ENCODE data around the gene GZMB. TPM values are rescaled to one million over a fixed set of nuclear protein-coding genes. Genes with fewer than 3 reads are reported as not detected.

The GZMB gene
- total and polyA plus RNA-seq, 2 of the 13 experiments (the other 11 are each of a cell fraction or from before 2014, with no cell fraction given) = 0.12 TPM; not detected in 1

DNA sequence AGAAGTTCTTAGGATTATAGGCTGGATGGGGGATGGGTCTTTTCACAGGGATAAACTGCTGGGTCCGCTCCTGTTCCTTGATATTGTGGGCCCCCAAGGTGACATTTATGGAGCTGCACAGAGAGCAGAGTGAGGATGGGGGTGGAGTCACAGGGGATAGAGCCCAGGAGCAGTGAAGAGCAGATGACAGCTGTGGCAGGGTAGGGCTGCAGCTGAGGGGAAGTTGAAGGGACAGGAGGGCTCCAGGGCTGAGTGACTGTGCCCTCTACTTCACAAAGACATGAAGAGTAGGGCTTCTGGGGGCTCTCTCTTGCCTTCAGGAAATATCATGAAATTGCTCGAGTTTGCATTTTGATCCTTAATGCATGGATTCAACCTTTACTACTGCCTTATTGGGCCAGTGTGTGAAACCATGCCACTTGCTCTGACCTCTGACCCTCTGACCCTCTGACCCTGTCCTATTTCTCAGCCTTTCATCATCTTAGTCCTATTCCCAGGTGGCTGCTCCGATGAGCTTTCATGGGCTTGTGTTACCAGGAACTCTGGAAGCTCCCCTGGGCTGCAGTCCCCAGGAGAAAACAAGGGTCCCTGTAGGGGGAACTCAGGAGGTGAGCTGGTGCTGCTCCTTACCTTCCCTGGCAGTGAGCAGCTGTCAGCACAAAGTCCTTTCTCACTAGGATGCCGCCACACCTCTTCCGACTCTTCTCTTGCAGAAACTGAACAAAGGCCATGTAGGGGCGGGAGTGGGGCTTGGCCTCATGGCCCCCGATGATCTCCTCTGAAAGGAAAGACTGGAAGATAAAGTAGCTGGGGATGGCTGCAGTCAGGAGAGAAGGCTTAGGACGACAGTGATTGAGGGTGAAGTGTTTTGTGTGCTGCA lies 26.1 kb downstream of the GZMB start:
- H3K4me1 ChIP-seq (ENCODE audit: insufficient read depth, low read length) = peaks cover 7% of the 10 kb centered on the region; the same call in 1 of the 2 replicates
- ATAC-seq = peak; percentile 15
- TF ChIP-seq NR2F1 (CRISPR knock-in tag; IDR thresholded peaks at IDR 0.05) (peak in 1 of 2 experiments; percentile 73; a peak in 1 of 4 replicates), MLX (CRISPR knock-in tag; IDR thresholded peaks at IDR 0.05) (no peak), CEBPB (IDR thresholded peaks at IDR 0.05; ENCODE audit: borderline replicate concordance, low read depth, low read length) (peak; percentile 2; the same call in 1 of the 2 replicates), RAD51 (IDR thresholded peaks at IDR 0.05; ENCODE audit: borderline replicate concordance) (no peak), TEAD3 (CRISPR knock-in tag; optimal IDR thresholded peaks at IDR 0.05; ENCODE audit: borderline replicate concordance) (no peak), ZNF274 (CRISPR knock-in tag; IDR thresholded peaks at IDR 0.05) (no peak), ZNF567 (CRISPR knock-in tag; IDR thresholded peaks at IDR 0.05; ENCODE audit: borderline replicate concordance) (no peak), HNF4A (CRISPR knock-in tag; IDR thresholded peaks at IDR 0.05) (peak; percentile 48; the same call in 1 of the 2 replicates), ZNF225 (CRISPR knock-in tag; IDR thresholded peaks at IDR 0.05) (no peak), NR2F6 (IDR thresholded peaks at IDR 0.05) (peak; percentile 63), NR2F6 (CRISPR knock-in tag; IDR thresholded peaks at IDR 0.05) (0 out of 2 replicates have a peak, but pooled peaks have one; percentile 5)
- TF ChIP-seq, protein P1, sequence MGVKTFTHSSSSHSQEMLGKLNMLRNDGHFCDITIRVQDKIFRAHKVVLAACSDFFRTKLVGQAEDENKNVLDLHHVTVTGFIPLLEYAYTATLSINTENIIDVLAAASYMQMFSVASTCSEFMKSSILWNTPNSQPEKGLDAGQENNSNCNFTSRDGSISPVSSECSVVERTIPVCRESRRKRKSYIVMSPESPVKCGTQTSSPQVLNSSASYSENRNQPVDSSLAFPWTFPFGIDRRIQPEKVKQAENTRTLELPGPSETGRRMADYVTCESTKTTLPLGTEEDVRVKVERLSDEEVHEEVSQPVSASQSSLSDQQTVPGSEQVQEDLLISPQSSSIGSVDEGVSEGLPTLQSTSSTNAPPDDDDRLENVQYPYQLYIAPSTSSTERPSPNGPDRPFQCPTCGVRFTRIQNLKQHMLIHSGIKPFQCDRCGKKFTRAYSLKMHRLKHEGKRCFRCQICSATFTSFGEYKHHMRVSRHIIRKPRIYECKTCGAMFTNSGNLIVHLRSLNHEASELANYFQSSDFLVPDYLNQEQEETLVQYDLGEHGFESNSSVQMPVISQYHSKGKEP (CRISPR knock-in tag; IDR thresholded peaks at IDR 0.05) = no peak
- TF ChIP-seq, protein P2, sequence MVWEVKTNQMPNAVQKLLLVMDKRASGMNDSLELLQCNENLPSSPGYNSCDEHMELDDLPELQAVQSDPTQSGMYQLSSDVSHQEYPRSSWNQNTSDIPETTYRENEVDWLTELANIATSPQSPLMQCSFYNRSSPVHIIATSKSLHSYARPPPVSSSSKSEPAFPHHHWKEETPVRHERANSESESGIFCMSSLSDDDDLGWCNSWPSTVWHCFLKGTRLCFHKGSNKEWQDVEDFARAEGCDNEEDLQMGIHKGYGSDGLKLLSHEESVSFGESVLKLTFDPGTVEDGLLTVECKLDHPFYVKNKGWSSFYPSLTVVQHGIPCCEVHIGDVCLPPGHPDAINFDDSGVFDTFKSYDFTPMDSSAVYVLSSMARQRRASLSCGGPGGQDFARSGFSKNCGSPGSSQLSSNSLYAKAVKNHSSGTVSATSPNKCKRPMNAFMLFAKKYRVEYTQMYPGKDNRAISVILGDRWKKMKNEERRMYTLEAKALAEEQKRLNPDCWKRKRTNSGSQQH (CRISPR knock-in tag; IDR thresholded peaks at IDR 0.05; ENCODE audit: low read depth) = no peak
- TF ChIP-seq, protein P3, sequence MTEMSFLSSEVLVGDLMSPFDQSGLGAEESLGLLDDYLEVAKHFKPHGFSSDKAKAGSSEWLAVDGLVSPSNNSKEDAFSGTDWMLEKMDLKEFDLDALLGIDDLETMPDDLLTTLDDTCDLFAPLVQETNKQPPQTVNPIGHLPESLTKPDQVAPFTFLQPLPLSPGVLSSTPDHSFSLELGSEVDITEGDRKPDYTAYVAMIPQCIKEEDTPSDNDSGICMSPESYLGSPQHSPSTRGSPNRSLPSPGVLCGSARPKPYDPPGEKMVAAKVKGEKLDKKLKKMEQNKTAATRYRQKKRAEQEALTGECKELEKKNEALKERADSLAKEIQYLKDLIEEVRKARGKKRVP (CRISPR knock-in tag; IDR thresholded peaks at IDR 0.05) = peak in 1 of 2 experiments; percentile 83; a peak in 2 of 4 replicates

More for the DNA sequence above, 26.1 kb downstream of the GZMB start:
- H3K4me3 ChIP-seq (replicated peaks in 1 of 3; ENCODE audit: insufficient read depth in 1 of 3, low read depth in 2 of 3, low read length in 3 of 3) = no peak overlapping the region
- no peak overlapping the region for H3K9ac ChIP-seq (ENCODE audit: insufficient read depth, low read depth, low read length)
- no peak overlapping the region for H3K4me2 ChIP-seq (ENCODE audit: low read depth, low read length)
- H3K27ac ChIP-seq (ENCODE audit: extremely low read length, insufficient read depth, low read length) = no peak overlapping the region
- intact Hi-C loops (cut with micrococcal nuclease; ENCODE audit: unreplicated experiment) (no loop called here), in situ Hi-C loops (cut with HindIII; ENCODE audit: extremely low pct_ligation_motif_present, low pct_unique_long_range_greater_than_20kb) (no loop called here)
- no peaks in the 10 kb centered on the region for H3K79me2 ChIP-seq (ENCODE audit: insufficient read depth, low read length)
- H3K36me3 ChIP-seq (replicated peaks in 1 of 2; ENCODE audit: control insufficient read depth in 1 of 2, insufficient read depth in 2 of 2, low read length in 2 of 2) = no peaks in the 10 kb centered on the region
- no peaks in the 10 kb centered on the region for H4K20me1 ChIP-seq (ENCODE audit: insufficient read depth, low read length)
- BruUV-seq (replicated peaks) = no TSS peak
- no peaks in the 10 kb centered on the region for H3K9me3 ChIP-seq (ENCODE audit: low read length)
- FAIRE-seq (no peak), DNase-seq (ENCODE audit: low spot score) (no peak)
- CTCF ChIA-PET (ENCODE audit: low intra/inter-chr PET ratio, low total read pairs) = no interaction called here
- H3K27me3 ChIP-seq (ENCODE audit: control insufficient read depth in 1 of 2, insufficient read depth in 2 of 2, low read length in 2 of 2) = no peaks in the 10 kb centered on the region
- WGBS (ENCODE audit: low lambda C conversion rate) = 12% methylated on average over 8 of the region's 8 CpGs
- no peak overlapping the region for H2AFZ ChIP-seq (ENCODE audit: low read length)
- POLR2A ChIA-PET = no interaction called here
